ENCODE results near the gene RNF123.
"Not testable (repeated sequence)": the region's sequence is repeated elsewhere in the genome, so short reads cannot be mapped to it uniquely, and the experiment has no call there.

RNF123 gene

GRCh38 chr3:49721896-49722781, 32.8 kb downstream of the RNF123 start:
- no peak for DNase-seq

GRCh38 chr3:49722896-49723295, 33.5 kb downstream of the RNF123 start:
- no peak for DNase-seq

GRCh38 chr3:49723296-49723627, 33.9 kb downstream of the RNF123 start:
- no peak for DNase-seq

- peak; percentile 66 for DNase-seq
Observed at GRCh38 chr3:49723628-49724551, 34.5 kb downstream of the RNF123 start, which contains the start of gene GMPPB. TSS of gene GMPPB (minus strand) at chr3:49723951. CDS start at chr3:49723726, 225 bp downstream.

- DNase-seq, result no peak
Observed at GRCh38 chr3:49724586-49724985, 35.2 kb downstream of the RNF123 start.

- no peak for DNase-seq
Observed at GRCh38 chr3:49725906-49726681, 36.7 kb downstream of the RNF123 start.

GRCh38 chr3:49727154-49727923, 38.0 kb downstream of the RNF123 start:
- no peak for DNase-seq

GRCh38 chr3:49727924-49728361, 38.6 kb downstream of the RNF123 start:
- no peak for DNase-seq

GRCh38 chr3:49729966-49730609, 40.7 kb downstream of the RNF123 start:
- no peak for DNase-seq

- DNase-seq, result no peak
Observed at GRCh38 chr3:49732597-49732996, 43.2 kb downstream of the RNF123 start.

- DNase-seq, result no peak
Observed at GRCh38 chr3:49733551-49733950, 44.2 kb downstream of the RNF123 start.

GRCh38 chr3:49734752-49735151, 45.4 kb downstream of the RNF123 start:
- DNase-seq, result no peak

GRCh38 chr3:49738067-49738713, 48.8 kb downstream of the RNF123 start:
- DNase-seq, result no peak

GRCh38 chr3:49740427-49740826, 51.1 kb downstream of the RNF123 start:
- DNase-seq, result no peak

- DNase-seq, result no peak
Observed at GRCh38 chr3:49745986-49746385, 56.6 kb downstream of the RNF123 start.

- DNase-seq, result no peak
Observed at GRCh38 chr3:49747792-49748480, 58.6 kb downstream of the RNF123 start.

GRCh38 chr3:49748874-49749273, 59.5 kb downstream of the RNF123 start:
- not testable (repeated sequence) for DNase-seq

GRCh38 chr3:49750056-49750455, 60.7 kb downstream of the RNF123 start:
- no peak for DNase-seq

GRCh38 chr3:49751501-49751900, 62.1 kb downstream of the RNF123 start:
- DNase-seq, result no peak

- DNase-seq, result no peak
Observed at GRCh38 chr3:49754536-49754935, 65.2 kb downstream of the RNF123 start.

Measured in NCI-H2081 treated with DMSO at 0.1 percent for 48 hours (cell line).